HG03196 (cell line): ENCODE measurements around the gene IL17B.
"Not testable (repeated sequence)": the region's sequence is repeated elsewhere in the genome, so short reads cannot be mapped to it uniquely, and the experiment has no call there.

Source experiments
- ATAC-seq: cut with Tn5 transposase; IDR thresholded peaks from one replicate; pipeline ENCODE4 v1.9.1; 2021; ENCODE audit not compliant: unreplicated experiment

The IL17B gene

DNA sequence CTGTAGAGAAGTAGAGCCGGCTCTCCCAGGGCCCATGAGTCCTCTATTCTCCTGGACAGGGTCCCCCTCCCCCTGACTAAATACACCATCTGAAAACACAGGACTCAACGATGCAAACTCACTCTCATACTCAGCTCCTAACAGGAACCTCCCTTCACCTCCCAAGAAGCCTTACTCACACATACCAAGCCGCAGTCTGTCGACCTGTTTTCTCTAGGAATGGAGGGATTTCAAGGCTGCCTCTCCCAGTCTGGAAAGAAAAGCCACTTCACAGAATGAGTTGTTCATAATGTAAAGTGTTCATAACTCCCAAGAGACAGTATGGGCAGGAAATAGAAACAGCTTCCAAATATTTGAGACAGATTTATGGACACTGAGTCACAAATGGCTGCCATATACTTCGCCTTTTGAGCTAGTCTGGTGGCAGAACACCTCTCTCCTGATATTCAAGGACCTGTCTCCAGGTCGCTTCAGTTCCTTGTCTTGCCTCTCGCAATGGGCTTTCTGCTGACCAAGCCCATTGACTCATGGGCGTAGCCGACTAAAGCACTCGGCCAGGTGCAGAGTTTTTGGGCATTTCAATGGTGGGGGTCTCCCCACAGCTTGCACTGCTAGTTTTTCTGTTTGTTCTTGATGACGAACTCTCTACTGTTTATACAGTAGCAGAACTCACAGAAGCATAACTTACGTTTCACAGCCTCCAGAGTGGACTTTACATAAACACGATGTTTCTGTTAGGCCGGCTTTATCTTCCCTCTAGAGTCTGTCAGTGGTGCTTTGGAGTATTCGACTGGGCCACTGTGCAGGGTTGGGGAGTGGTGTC is 25.0 kb upstream of the IL17B start:
- no peak for ATAC-seq

- ATAC-seq, result no peak
These were observed 23.2 kb upstream of the IL17B start for GRCh38 chr5:149402291-149402690.

GRCh38 chr5:149401051-149401450 is 22.0 kb upstream of the IL17B start:
- ATAC-seq, result no peak

DNA sequence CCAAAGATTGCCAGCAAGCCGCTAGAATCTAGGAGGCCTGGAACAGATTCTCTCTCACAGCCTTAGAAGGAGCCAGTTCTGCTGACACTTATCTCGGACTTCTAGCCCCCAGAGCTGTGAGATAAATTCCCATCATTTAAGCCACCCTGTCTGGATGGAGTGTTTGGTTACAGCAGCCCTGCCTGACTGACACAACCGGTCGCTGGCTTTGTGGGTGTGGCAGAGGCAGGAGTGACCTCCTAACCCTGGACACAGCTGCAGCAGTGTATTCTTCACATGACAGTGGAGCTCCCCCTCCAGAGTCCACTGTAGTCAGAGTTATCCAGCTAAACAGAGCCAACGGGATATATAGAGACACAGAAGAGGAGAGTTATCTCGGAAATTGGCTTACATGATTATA is 21.2 kb upstream of the IL17B start:
- ATAC-seq, result no peak

DNA sequence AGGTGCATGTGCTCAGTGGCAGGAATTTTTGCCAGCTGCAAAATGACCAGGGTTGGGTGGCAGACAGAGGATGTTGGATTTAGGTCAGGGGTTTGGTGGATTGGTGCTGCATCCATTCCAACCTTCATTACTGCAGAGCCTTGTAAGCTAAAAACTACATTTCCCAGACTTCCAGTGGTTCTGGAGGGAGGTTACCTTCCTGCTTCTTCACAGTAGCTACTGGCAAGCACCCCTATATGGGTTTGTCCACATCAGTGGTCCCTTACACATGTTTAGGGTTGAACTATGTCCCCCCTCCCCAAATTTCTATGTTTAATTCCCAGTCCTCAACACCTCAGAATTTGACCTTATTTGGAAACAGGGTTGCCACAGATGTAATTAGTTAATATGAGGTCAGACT is 20.7 kb upstream of the IL17B start:
- no peak for ATAC-seq

DNA sequence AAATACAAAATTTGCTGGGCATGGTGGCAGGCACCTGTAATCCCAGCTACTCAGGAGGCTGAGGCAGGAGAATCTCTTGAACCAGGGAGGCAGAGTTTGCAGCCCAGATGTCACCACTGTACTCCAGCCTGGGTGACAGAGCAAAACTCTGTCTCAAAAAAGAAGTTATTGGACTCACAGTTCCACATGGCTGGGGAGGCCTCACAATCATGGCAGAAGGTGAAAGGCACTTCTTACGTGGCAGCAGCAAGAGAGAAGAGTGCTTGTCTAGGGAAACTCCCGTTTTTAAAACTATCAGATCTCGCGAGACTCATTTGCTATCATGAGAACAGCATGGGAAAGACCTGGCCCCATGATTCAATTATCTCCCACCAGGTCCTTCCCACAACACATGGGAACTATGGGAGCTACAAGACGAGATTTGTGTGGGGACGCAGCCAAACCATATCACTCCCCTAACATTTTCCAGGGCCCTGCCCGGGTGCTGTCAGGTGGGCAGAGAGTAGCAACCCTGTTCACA is 19.7 kb upstream of the IL17B start:
- not testable (repeated sequence) for ATAC-seq

DNA sequence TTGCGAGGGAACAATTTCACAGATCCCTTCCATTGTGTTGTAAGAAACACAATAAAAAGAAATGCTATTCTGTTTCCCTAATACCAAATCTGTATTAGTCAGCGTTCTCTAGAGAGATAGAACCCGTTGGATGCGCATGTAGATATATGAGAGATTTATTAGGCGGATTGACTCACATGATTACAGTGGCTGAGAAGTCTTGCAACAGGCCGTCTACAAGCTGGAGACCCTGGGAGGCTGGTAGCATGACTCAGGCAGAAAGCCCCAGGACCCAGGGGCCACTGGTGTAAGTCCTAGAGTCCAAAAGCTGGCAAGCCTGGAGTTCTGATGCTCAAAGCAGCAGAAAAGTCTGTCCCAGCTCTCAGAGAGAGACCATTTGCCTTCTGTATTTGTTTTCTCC is 18.4 kb upstream of the IL17B start:
- no peak for ATAC-seq

- ATAC-seq, result not testable (repeated sequence)
These were observed 15.9 kb upstream of the IL17B start for GRCh38 chr5:149394996-149395395.

GRCh38 chr5:149392718-149393117 is 13.6 kb upstream of the IL17B start:
- no peak for ATAC-seq

DNA sequence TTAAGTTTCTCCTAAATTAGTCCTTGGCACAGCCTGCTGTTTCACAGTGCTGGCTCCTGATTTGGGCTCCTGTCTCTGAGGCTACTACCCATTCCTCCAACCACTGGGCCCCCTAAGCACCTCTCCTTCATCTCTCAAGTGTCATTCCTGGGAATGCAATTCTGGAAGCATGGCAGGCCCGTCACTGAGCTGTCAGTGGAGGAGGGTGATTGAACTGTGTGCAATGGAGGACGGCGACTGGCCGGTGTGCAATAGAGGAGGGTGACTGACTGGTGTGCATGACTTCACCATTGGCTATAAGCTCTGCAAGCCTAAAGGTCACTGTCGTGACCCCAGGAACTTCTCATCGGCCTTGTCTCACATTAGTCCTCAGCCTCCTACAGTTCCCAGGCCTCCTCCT is 12.4 kb upstream of the IL17B start:
- no peak for ATAC-seq

DNA sequence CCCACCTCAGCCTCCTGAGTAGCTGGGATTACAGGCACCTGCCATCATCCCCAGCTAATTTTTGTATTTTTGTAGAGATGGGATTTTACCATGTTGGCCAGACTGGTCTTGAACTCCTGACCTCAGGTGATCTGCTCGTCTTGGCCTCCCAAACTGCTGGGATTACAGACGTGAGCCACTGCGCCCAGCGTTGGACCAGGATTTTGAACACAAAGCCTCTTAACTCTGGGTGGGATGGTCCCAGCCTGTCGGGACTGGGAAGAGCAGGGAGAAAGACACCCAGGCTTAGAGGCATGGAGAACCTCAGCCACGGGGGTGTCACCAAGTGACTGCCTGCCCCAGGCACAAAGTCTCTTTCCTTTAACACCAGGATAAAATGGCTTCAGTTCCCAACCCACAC is 12.0 kb upstream of the IL17B start:
- ATAC-seq, result not testable (repeated sequence)

DNA sequence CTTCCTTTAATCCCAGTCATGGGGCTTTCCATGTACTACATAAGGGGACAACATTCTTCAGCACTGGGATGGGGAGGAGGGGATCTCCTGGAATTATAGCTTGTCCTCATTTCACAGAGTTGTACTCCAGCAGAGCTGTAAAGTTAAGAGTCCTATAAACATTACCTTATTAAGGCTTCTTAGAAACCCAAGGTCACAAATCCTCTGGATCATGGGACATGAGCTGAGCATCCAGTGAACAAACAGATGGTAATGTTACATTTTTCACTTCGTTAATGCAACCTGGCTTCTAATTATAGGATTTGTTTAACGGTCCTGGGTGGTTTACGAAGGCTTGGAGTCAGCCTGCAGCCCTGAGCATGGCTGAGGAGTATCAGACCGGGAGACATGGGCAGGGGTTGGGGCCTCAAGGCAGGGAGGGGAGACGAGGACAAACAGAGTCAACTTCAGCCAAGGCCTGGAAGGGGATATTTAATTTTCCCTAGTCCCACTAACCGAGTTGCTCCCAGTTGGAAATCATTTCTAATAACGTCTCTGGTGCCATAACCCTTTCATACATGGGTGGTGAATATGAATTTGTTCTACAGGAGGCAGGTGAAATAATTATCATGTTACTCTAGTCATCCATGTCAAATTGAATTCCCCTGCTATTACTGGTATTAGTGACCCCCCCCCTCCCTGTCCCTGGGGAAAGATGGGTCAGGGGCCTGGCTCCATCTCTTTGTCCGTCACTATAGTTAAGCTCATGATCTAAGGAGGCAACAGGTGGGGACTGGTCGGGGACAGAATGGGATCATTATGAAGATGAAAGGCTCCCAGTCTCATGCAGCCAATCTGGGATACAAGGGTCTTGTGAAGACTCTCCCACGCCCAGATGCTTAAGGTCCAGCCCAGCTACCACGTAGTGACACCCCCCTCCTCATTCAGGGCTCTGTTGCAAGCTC is 10.7 kb upstream of the IL17B start:
- ATAC-seq, result no peak

GRCh38 chr5:149388498-149389190 is 9.6 kb upstream of the IL17B start:
- no peak for ATAC-seq

DNA sequence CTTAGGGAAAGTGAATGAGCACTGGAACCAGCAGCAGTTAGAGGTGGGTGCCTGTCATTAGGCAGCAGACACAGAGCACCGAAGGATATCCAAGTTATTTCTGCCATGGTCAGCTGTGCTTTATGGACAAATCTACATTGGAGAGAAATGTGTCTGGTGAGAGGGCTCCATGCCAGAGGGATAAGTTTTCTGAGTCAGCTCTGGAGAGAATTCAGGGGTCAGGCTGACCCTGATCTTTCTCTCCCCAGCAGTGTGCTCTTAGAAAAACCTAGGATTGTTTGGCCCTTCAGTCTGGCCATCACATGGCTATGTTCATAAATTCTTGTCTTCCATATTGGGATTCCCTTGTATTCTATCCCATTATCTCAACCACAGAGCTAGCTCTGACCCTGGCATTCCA is 8.9 kb upstream of the IL17B start:
- no peak for ATAC-seq

- ATAC-seq, result no peak
These were observed 8.1 kb upstream of the IL17B start for GRCh38 chr5:149387081-149387631.

GRCh38 chr5:149386166-149386565 is 7.1 kb upstream of the IL17B start:
- no peak for ATAC-seq

- ATAC-seq, result no peak
These were observed 4.3 kb upstream of the IL17B start for GRCh38 chr5:149383399-149383798.

- no peak for ATAC-seq
These were observed 3.6 kb upstream of the IL17B start for GRCh38 chr5:149382517-149383220.

GRCh38 chr5:149381986-149382338 is 2.9 kb upstream of the IL17B start:
- no peak for ATAC-seq

GRCh38 chr5:149381261-149381985 is 2.3 kb upstream of the IL17B start:
- ATAC-seq, result no peak
